Measurements from ENCODE around the gene IL1RN. TPM values are rescaled to one million over a fixed set of nuclear protein-coding genes. Genes with fewer than 3 reads are reported as not detected.
A peak's percentile ranks its signal among the peaks of the same experiment; 100 is the strongest.

IL1RN gene
- polyA plus RNA-seq, 1 of the 3 experiments (the other 2 are of a cell fraction): not detected

DNA sequence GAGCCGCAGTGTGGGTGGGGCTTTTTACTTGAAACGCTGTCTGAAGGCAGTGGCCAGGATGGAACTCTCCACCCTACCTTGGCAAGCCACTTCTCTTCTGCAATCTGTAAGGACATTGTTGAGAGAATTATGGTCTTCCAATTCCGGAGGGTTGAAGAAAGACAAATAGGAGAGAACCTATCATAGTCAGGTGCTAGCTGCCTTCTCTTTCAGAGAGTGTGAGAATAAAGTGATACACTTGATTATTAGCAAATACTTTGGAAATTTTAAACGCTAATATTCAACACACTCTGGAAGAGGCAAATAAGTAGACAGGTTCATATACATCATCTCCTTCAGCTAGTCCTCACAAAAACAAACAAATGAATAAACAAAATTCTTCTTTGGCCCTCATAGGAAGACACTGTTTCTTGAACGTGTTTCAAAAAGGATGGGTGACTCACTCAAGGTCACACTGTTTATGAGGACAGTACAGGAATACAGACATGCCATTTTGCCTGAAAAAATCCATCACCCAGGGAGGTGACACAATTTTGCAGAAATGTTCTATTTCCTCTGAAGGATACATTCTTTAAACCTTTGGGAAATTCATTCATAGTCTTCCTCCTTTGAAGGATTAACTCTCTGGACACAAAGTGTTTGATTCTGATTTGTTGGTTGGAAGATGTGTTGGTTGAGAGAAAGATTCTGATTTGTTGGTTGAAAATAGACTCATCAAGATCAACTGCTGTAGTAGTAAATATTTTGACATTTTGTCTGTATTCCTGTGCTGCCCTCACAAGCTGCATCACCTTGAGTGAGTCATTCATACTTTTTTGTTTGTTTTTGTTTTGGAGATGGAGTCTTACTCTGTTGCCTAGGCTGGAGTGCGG lies 2.2 kb upstream of the IL1RN start:
- CTCF ChIA-PET: interaction anchor here (1.1 to 7.4 kb wide), 2 partner anchors 13 to 265 kb away, joined by 3 to 51 read pairs; no protein-coding TSS in a partner anchor
- H4K20me1 ChIP-seq (ENCODE audit: insufficient read depth): no peaks in the 10 kb centered on the region
- no peaks in the 10 kb centered on the region for H3K79me2 ChIP-seq (ENCODE audit: insufficient read depth)
- H3F3A ChIP-seq (replicated peaks; ENCODE audit: insufficient read depth): no peaks in the 10 kb centered on the region
- H3K9me2 ChIP-seq: no peaks in the 10 kb centered on the region
- peak overlapping the region; percentile 45; the same call in 1 of the 2 replicates for H3K4me2 ChIP-seq
- no peaks in the 10 kb centered on the region for H3K4me1 ChIP-seq (ENCODE audit: control insufficient read depth in 1 of 2, insufficient read depth in 2 of 2, low read depth in 1 of 2, low read length in 1 of 2)
- 17% methylated on average over 6 of the region's 6 CpGs for WGBS (ENCODE audit: low lambda C conversion rate)
- no peaks in the 10 kb centered on the region for H3K9me3 ChIP-seq
- H3K27ac ChIP-seq (ENCODE audit: low read depth in 2 of 2, low read length in 1 of 2): no peak overlapping the region
- peak overlapping the region; percentile 72; the same call in 1 of the 2 replicates for H2AFZ ChIP-seq (ENCODE audit: low read depth)
- TF ChIP-seq SIN3A (IDR thresholded peaks at IDR 0.05; ENCODE audit: borderline replicate concordance, low read depth, low read length) (no peak), SMC3 (IDR thresholded peaks at IDR 0.05; ENCODE audit: low read depth, low read length) (no peak), FOXM1 (IDR thresholded peaks at IDR 0.05; ENCODE audit: low read depth) (no peak), YY1 (IDR thresholded peaks at IDR 0.05; ENCODE audit: low read depth) (no peak), FOSL2 (IDR thresholded peaks at IDR 0.05; ENCODE audit: borderline replicate concordance, low read depth) (no peak), EZH2phosphoT487 (IDR thresholded peaks at IDR 0.05; ENCODE audit: borderline replicate concordance, low read depth) (no peak), RAD21 (IDR thresholded peaks at IDR 0.05; ENCODE audit: low read length) (no peak), JUND (IDR thresholded peaks at IDR 0.05) (no peak), TEAD4 (IDR thresholded peaks at IDR 0.05; ENCODE audit: borderline replicate concordance, insufficient read depth) (no peak), GABPA (IDR thresholded peaks at IDR 0.05; ENCODE audit: low read depth) (no peak), RXRA (IDR thresholded peaks at IDR 0.05; ENCODE audit: borderline replicate concordance, low read depth) (no peak), CHD2 (IDR thresholded peaks at IDR 0.05; ENCODE audit: low read length, partially characterized antibody) (no peak), RCOR1 (IDR thresholded peaks at IDR 0.05; ENCODE audit: low read length) (no peak)
- TF ChIP-seq, protein P1, sequence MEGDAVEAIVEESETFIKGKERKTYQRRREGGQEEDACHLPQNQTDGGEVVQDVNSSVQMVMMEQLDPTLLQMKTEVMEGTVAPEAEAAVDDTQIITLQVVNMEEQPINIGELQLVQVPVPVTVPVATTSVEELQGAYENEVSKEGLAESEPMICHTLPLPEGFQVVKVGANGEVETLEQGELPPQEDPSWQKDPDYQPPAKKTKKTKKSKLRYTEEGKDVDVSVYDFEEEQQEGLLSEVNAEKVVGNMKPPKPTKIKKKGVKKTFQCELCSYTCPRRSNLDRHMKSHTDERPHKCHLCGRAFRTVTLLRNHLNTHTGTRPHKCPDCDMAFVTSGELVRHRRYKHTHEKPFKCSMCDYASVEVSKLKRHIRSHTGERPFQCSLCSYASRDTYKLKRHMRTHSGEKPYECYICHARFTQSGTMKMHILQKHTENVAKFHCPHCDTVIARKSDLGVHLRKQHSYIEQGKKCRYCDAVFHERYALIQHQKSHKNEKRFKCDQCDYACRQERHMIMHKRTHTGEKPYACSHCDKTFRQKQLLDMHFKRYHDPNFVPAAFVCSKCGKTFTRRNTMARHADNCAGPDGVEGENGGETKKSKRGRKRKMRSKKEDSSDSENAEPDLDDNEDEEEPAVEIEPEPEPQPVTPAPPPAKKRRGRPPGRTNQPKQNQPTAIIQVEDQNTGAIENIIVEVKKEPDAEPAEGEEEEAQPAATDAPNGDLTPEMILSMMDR (IDR thresholded peaks at IDR 0.05): no peak
- TF ChIP-seq, protein P2, sequence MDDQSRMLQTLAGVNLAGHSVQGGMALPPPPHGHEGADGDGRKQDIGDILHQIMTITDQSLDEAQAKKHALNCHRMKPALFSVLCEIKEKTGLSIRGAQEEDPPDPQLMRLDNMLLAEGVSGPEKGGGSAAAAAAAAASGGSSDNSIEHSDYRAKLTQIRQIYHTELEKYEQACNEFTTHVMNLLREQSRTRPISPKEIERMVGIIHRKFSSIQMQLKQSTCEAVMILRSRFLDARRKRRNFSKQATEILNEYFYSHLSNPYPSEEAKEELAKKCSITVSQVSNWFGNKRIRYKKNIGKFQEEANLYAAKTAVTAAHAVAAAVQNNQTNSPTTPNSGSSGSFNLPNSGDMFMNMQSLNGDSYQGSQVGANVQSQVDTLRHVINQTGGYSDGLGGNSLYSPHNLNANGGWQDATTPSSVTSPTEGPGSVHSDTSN (IDR thresholded peaks at IDR 0.05): no peak
- TF ChIP-seq, protein P3, sequence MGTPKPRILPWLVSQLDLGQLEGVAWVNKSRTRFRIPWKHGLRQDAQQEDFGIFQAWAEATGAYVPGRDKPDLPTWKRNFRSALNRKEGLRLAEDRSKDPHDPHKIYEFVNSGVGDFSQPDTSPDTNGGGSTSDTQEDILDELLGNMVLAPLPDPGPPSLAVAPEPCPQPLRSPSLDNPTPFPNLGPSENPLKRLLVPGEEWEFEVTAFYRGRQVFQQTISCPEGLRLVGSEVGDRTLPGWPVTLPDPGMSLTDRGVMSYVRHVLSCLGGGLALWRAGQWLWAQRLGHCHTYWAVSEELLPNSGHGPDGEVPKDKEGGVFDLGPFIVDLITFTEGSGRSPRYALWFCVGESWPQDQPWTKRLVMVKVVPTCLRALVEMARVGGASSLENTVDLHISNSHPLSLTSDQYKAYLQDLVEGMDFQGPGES (IDR thresholded peaks at IDR 0.05; ENCODE audit: low read depth, low read length): no peak
- no peaks in the 10 kb centered on the region for H3K36me3 ChIP-seq (replicated peaks in 1 of 2; ENCODE audit: control insufficient read depth in 1 of 2, insufficient read depth in 2 of 2, low read length in 1 of 2)
- no peak overlapping the region for H3K9ac ChIP-seq
- DNase-seq: no peak
- POLR2A ChIA-PET: no interaction called here
- peaks cover 21% of the 10 kb centered on the region for H3K27me3 ChIP-seq (ENCODE audit: insufficient read depth)
- H3K4me3 ChIP-seq (ENCODE audit: low read depth in 2 of 2, low read length in 1 of 2): no peak overlapping the region; a peak in 1 of 4 replicates

Data from SK-N-SH (cell line).